K562 (cell line): ENCODE results near the gene IL15RA. TPM values are rescaled to one million over a fixed set of nuclear protein-coding genes. Genes with fewer than 3 reads are reported as not detected.

Experiments used
- CHD1 ChIP-seq: fragments of 200-600 bp; sonication (generic); IDR thresholded peaks from one replicate; pipeline ENCODE4 v1.6.1; 2012; ENCODE audit warnings: mild to moderate bottlenecking, moderate library complexity, low read length, inconsistent platforms
- DNMT1 ChIP-seq: fragments of 450-650 bp; IDR thresholded peaks from 2 replicates; pipeline ENCODE4 v1.6.1; 2016; ENCODE audit warnings: antibody characterized with exemption, mild to moderate bottlenecking
- EZH2 ChIP-seq: IDR thresholded peaks from 2 replicates; pipeline ENCODE4 v1.6.1; 2012; ENCODE audit warnings: low read depth, mild to moderate bottlenecking, inconsistent platforms, low read length, borderline replicate concordance
- FOXA3 ChIP-seq, 2 experiments: fragments of 450-650 bp in 1 of 2; sonication (generic) in 1 of 2; formaldehyde crosslinking; IDR thresholded peaks in 1 of 2; conservative IDR thresholded peaks in 1 of 2; 2 replicates each; pipeline versions ENCODE4 v1.4.0 to v1.8.0; 2020 to 2022; ENCODE audit warnings: mild to moderate bottlenecking in 2 of 2, missing genetic modification reagents in 1 of 2
- GTF2F1 ChIP-seq: IDR thresholded peaks from 2 replicates; pipeline ENCODE4 v1.6.1; 2011; ENCODE audit warnings: low read depth, low read length, improper control_type of control experiment
- IRF2 ChIP-seq: sonication (generic); formaldehyde crosslinking; IDR thresholded peaks from 2 replicates; pipeline ENCODE4 v1.8.1; 2022; ENCODE audit warnings: mild to moderate bottlenecking, missing genetic modification reagents
- MYNN ChIP-seq, 2 experiments: sonication (generic); formaldehyde crosslinking in 1 of 2; IDR thresholded peaks; 2 replicates each; pipeline versions ENCODE4 v1.5.0 to v1.6.1; 2016 to 2020; ENCODE audit warnings: antibody characterized with exemption in 1 of 2, missing genetic modification reagents in 1 of 2
- NFATC3 ChIP-seq: fragments of 450-650 bp; IDR thresholded peaks from 2 replicates; pipeline ENCODE4 v1.6.1; 2017; ENCODE audit warnings: mild to moderate bottlenecking
- NFRKB ChIP-seq: fragments of 450-650 bp; IDR thresholded peaks from 2 replicates; pipeline ENCODE4 v1.6.1; 2016; ENCODE audit warnings: low read depth
- PHF21A ChIP-seq: fragments of 450-650 bp; IDR thresholded peaks from 2 replicates; pipeline ENCODE4 v1.6.1; 2017; ENCODE audit warnings: low read depth, borderline replicate concordance
- POLR3G ChIP-seq: IDR thresholded peaks from 2 replicates; pipeline ENCODE4 v1.6.1; 2011; ENCODE audit not compliant: insufficient read length, insufficient replicate concordance; ENCODE audit errors: extremely low read depth
- RBM34 ChIP-seq: fragments of 200-400 bp; formaldehyde crosslinking; IDR thresholded peaks from 2 replicates; pipeline ENCODE4 v1.6.1; 2018; ENCODE audit warnings: low read length, borderline replicate concordance; ENCODE audit not compliant: insufficient read depth
- REST ChIP-seq, 2 experiments: fragments of 450-650 bp; formaldehyde crosslinking in 1 of 2; IDR thresholded peaks; 2 replicates each; pipeline versions ENCODE4 v1.4.0 to v1.6.1; 2014 to 2020; ENCODE audit warnings: mild to moderate bottlenecking in 2 of 2, borderline replicate concordance in 1 of 2, low read depth in 1 of 2
- SAFB2 ChIP-seq: fragments of 200-400 bp; formaldehyde crosslinking; IDR thresholded peaks from 2 replicates; pipeline ENCODE4 v1.6.1; 2018; ENCODE audit warnings: borderline replicate concordance, low read length, low read depth, moderate library complexity; ENCODE audit not compliant: severe bottlenecking
- ZFP36 ChIP-seq: fragments of 150-350 bp; IDR thresholded peaks from 2 replicates; pipeline ENCODE4 v1.6.1; 2018; ENCODE audit warnings: low read length, low read depth; ENCODE audit not compliant: partially characterized antibody
- ZNF3 ChIP-seq: fragments of 250-450 bp; sonication (Bioruptor Pico); IDR thresholded peaks from 2 replicates; pipeline ENCODE4 v1.5.0; 2021; ENCODE audit warnings: mild to moderate bottlenecking, moderate library complexity
- ZNF384 ChIP-seq: IDR thresholded peaks from 2 replicates; pipeline ENCODE4 v1.6.1; 2012; ENCODE audit warnings: low read depth, low read length, improper control_type of control experiment
- ZNF395 ChIP-seq: fragments of 200-800 bp; sonication (Bioruptor generic); IDR thresholded peaks from 2 replicates; pipeline ENCODE4 v1.6.1; 2017; ENCODE audit warnings: missing genetic modification characterization, missing compliant biosample characterization
- polyA plus RNA-seq, 8 experiments: library from polyadenylated mRNA; depleted of rRNA in 4 of 8; stranded (reverse) in 5 of 8; unstranded in 3 of 8; fragments of >200 nt; fragmentation: Nextera tagmentation in 2 of 8; fragmentation: Illumina TruSeq in 1 of 8; extraction: Ambion mirVana in 2 of 8; extraction: Trizol in 1 of 8; gene quantifications; 2 replicates each; pipeline versions ENCODE4 v1.2.1 to v1.2.3, GENCODE V29; 2011 to 2014; ENCODE audit warnings: inconsistent platforms in 1 of 8, missing spikeins in 1 of 8
- total RNA-seq, 7 experiments: library from RNA; depleted of rRNA in 6 of 7; stranded (reverse); fragments of >200 nt in 6 of 7; fragmentation: Illumina TruSeq in 2 of 7; extraction: Trizol in 2 of 7; gene quantifications; 2 replicates each; pipeline versions ENCODE4 v1.2.1 to v1.2.3, GENCODE V29; 2011 to 2021; ENCODE audit warnings: low replicate concordance in 1 of 7

The IL15RA gene
- total and polyA plus RNA-seq, 9 of the 15 experiments (the other 6 are each of a cell fraction or from before 2014, with no cell fraction given), result 1.2 to 11.7 (median 8.0) TPM

DNA sequence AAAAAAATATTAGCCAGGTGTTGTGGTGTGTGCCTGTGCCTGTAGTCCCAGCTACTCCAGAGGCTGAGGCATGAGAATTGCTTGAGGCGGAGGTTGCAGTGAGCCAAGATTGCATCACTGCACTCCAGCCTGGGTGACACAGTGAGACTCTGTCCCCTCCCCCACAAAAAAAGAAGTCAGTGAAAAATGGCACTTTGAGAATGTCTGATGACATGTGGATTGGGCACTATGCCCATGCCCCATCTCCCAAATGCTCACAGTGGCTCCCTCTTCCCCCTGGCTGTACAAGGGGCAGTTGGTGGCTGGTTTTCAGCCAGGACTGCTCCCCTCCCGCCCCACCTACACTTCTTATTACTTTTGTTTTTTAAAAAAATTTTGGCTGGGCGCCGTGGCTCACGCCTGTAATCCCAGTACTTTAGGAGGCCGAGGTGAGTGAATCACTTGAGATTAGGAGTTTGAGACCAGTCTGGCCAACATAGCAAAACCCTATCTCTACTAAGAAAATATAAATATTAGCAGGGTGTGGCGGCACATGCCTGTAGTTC lies 26.1 kb downstream of the IL15RA start (continued):
- no peak for TF ChIP-seq REST (IDR thresholded peaks at IDR 0.05; ENCODE audit: borderline replicate concordance)
- TF ChIP-seq REST (CRISPR knock-in tag; IDR thresholded peaks at IDR 0.05; ENCODE audit: low read depth), result no peak
- no peak for TF ChIP-seq GTF2F1
- TF ChIP-seq ZNF395 (CRISPR knock-in tag), result no peak
- no peak for TF ChIP-seq CHD1
- TF ChIP-seq SAFB2, result no peak
- no peak for TF ChIP-seq ZFP36
- no peak for TF ChIP-seq EZH2
- TF ChIP-seq PHF21A, result no peak
- peak; percentile 65; the same call in 1 of the 2 replicates for TF ChIP-seq ZNF384
- no peak for TF ChIP-seq FOXA3 (CRISPR knock-in tag; conservative IDR thresholded peaks at IDR 0.05 in 1 of 2, IDR thresholded peaks at IDR 0.05 in 1 of 2)
- no peak for TF ChIP-seq ZNF3 (CRISPR knock-in tag)
- no peak for TF ChIP-seq DNMT1
- no peak for TF ChIP-seq POLR3G
- no peak for TF ChIP-seq NFATC3
- no peak for TF ChIP-seq IRF2 (CRISPR knock-in tag)
- no peak for TF ChIP-seq MYNN (IDR thresholded peaks at IDR 0.05)
- TF ChIP-seq MYNN (CRISPR knock-in tag; IDR thresholded peaks at IDR 0.05), result no peak
- TF ChIP-seq RBM34, result no peak
- no peak for TF ChIP-seq NFRKB
